Endodermal cell (in vitro differentiated cells): ENCODE measurements around the gene CACNG7. TPM values are rescaled to one million over a fixed set of nuclear protein-coding genes. Genes with fewer than 3 reads are reported as not detected.

Source experiments
- DNase-seq: peaks from one replicate; pipeline ENCODE4 v3.0.0-alpha.2; 2017
- H3K27ac ChIP-seq: 2 replicates; pipeline ENCODE4 v1.5.1; 2013; ENCODE audit warnings: mild to moderate bottlenecking, low read depth, low read length, moderate library complexity
- H3K27me3 ChIP-seq: 2 replicates; pipeline ENCODE4 v1.6.1; 2013; ENCODE audit warnings: mild to moderate bottlenecking, low read length, moderate library complexity; ENCODE audit not compliant: insufficient read depth, control insufficient read depth, poor library complexity, severe bottlenecking
- H3K36me3 ChIP-seq: 2 replicates; pipeline ENCODE4 v1.7.0; 2013; ENCODE audit warnings: mild to moderate bottlenecking, low read length, moderate library complexity; ENCODE audit not compliant: control insufficient read depth, insufficient read depth
- H3K4me1 ChIP-seq: one replicate; pipeline ENCODE4 v1.7.0; 2013; ENCODE audit warnings: low read length; ENCODE audit not compliant: control insufficient read depth, insufficient read depth
- H3K4me3 ChIP-seq: 2 replicates; pipeline ENCODE4 v1.5.1; 2013; ENCODE audit warnings: mild to moderate bottlenecking, low read length, moderate library complexity
- H3K9ac ChIP-seq: 2 replicates; pipeline ENCODE4 v1.6.1; 2013; ENCODE audit warnings: mild to moderate bottlenecking, low read length, moderate library complexity; ENCODE audit not compliant: poor library complexity, severe bottlenecking; ENCODE audit errors: extremely low read depth
- H3K9me3 ChIP-seq: 2 replicates; pipeline ENCODE4 v1.6.1; 2013; ENCODE audit warnings: mild to moderate bottlenecking, low read length, moderate library complexity; ENCODE audit not compliant: control insufficient read depth
- H3K27ac Mint-ChIP-seq: 2 replicates; pipeline ENCODE4 v1.8.0; 2020; ENCODE audit warnings: mixed read lengths
- H3K27me3 Mint-ChIP-seq: 2 replicates; pipeline ENCODE4 v1.8.0; 2021; ENCODE audit warnings: mild to moderate bottlenecking, mixed read lengths; ENCODE audit not compliant: insufficient read depth
- H3K36me3 Mint-ChIP-seq: 2 replicates; pipeline ENCODE4 v1.8.0; 2020; ENCODE audit warnings: low read depth, mixed read lengths
- H3K4me1 Mint-ChIP-seq: 2 replicates; pipeline ENCODE4 v1.8.0; 2020; ENCODE audit warnings: mixed read lengths
- H3K4me3 Mint-ChIP-seq: 2 replicates; pipeline ENCODE4 v1.8.0; 2020; ENCODE audit warnings: mild to moderate bottlenecking, moderate library complexity, mixed read lengths
- H3K9me3 Mint-ChIP-seq: 2 replicates; pipeline ENCODE4 v1.8.0; 2020; ENCODE audit warnings: mild to moderate bottlenecking, mixed read lengths
- CTCF ChIP-seq: fragments of 200-600 bp; sonication (generic); conservative IDR thresholded peaks from 2 replicates; pipeline ENCODE4 v1.5.0; 2021; ENCODE audit warnings: antibody characterized with exemption, mild to moderate bottlenecking
- WGBS, 2 experiments: methylation state at CpG; one replicate each; pipeline versions ENCODE4 v1.1.5 to v1.1.7; 2013; ENCODE audit warnings: missing lambda C conversion rate in 2 of 2, mixed read lengths in 1 of 2; ENCODE audit not compliant: insufficient coverage in 1 of 2, insufficient read length in 1 of 2; 5-methylcytosine and 5-hydroxymethylcytosine counted together
- total RNA-seq, 2 donors: library from RNA; stranded (reverse); fragmentation: NEBNext Ultra II Directional in 1 of 2; extraction: Animal tissue kit (Norgen Biotek cat#: 25700) in 1 of 2; gene quantifications; 2 replicates in 1 of 2; 3 replicates in 1 of 2; pipeline ENCODE4 v1.2.1, GENCODE V29; 2021

The CACNG7 gene
- total RNA-seq, 2 donors from 2014 or later = 2.7 to 3.4 TPM

GRCh38 chr19:53916004-53916403 is 6.9 kb downstream of the CACNG7 start:
- no peak for DNase-seq
- no peak overlapping the region for H3K27ac ChIP-seq
- no peaks in the 10 kb centered on the region for H3K36me3 Mint-ChIP-seq
- H3K36me3 ChIP-seq = no peaks in the 10 kb centered on the region
- no peaks in the 10 kb centered on the region for H3K9me3 Mint-ChIP-seq
- H3K9me3 ChIP-seq = no peaks in the 10 kb centered on the region
- H3K4me1 ChIP-seq = no peaks in the 10 kb centered on the region
- TF ChIP-seq CTCF = no peak
- WGBS, 2 experiments = 92 to 94% methylated on average over 6 of the region's 6 CpGs
- H3K9ac ChIP-seq = no peak overlapping the region
- peaks cover 15% of the 10 kb centered on the region for H3K27me3 ChIP-seq
- no peak overlapping the region for H3K4me3 Mint-ChIP-seq
- no peaks in the 10 kb centered on the region for H3K4me1 Mint-ChIP-seq
- H3K27ac Mint-ChIP-seq = no peak overlapping the region
- H3K4me3 ChIP-seq = no peak overlapping the region
- peaks cover 20% of the 10 kb centered on the region for H3K27me3 Mint-ChIP-seq

DNA sequence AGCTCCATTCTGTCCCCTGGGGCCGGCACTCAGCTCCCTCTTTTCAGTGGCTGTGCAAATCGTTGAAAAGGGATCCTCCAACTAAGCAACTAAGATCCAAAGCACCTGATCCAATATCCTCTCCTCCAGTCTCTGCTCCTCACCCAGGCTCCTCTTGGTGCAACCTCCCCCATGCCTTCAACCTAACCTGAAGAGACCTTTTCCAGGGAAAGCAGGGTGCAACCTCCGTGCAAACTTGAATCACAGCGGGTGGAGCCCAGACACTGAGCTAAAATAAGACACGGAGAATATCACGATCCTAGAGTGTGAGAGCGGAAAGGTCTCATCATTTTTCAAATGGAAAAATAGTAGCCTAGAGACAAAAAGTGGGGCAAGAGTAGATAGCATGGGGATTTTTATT is 8.3 kb downstream of the CACNG7 start:
- H3K9me3 Mint-ChIP-seq = no peaks in the 10 kb centered on the region
- DNase-seq = no peak
- Histone ChIP-seq H3K4me3 (no peak overlapping the region), H3K9me3 (no peaks in the 10 kb centered on the region), H3K27ac (no peak overlapping the region), H3K27me3 (peaks cover 2% of the 10 kb centered on the region), H3K9ac (no peak overlapping the region), H3K36me3 (no peaks in the 10 kb centered on the region), H3K4me1 (no peaks in the 10 kb centered on the region)
- no peaks in the 10 kb centered on the region for H3K36me3 Mint-ChIP-seq
- no peak for TF ChIP-seq CTCF
- no peaks in the 10 kb centered on the region for H3K4me1 Mint-ChIP-seq
- no peak overlapping the region for H3K27ac Mint-ChIP-seq
- H3K4me3 Mint-ChIP-seq = no peak overlapping the region
- H3K27me3 Mint-ChIP-seq = peaks cover 6% of the 10 kb centered on the region
- WGBS, 2 experiments = 93 to 98% methylated on average over 7 of the region's 7 CpGs

DNA sequence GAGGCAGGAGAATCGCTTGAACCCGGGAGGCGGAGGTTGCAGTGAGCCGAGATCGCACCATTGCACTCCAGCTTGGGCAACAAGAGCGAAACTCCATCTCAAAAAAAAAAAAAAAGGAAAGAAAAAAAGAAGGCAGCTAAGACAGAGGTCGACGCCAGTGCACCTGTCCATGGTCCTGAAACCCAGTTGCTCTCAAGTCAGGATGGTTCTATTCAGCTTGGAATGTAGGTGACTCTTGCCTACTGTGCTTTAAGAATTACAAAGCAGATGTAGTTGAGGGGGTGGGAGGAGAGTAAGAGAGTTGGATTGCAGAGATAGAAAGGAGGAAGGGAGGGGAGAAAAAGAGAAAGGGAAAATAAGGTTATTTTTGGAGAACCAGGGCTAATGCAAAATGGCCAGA is 18.7 kb downstream of the CACNG7 start:
- Histone ChIP-seq H3K9me3 (no peaks in the 10 kb centered on the region), H3K36me3 (no peaks in the 10 kb centered on the region), H3K4me3 (no peak overlapping the region), H3K4me1 (no peaks in the 10 kb centered on the region), H3K27ac (no peak overlapping the region), H3K27me3 (no peaks in the 10 kb centered on the region), H3K9ac (no peak overlapping the region)
- Mint-ChIP-seq H3K4me1 (no peaks in the 10 kb centered on the region), H3K9me3 (peaks cover 3% of the 10 kb centered on the region), H3K4me3 (no peak overlapping the region), H3K27ac (no peak overlapping the region), H3K36me3 (no peaks in the 10 kb centered on the region), H3K27me3 (peaks cover 1% of the 10 kb centered on the region)
- peak; percentile 93 for DNase-seq
- TF ChIP-seq CTCF = no peak
- 0 to 7% methylated on average over 2 of the region's 8 CpGs for WGBS, 2 experiments
